AG09319 (cell line): ENCODE results near the gene PARP3.

Experiments
- DNase-seq: peaks from one replicate; pipeline ENCODE4 v3.0.0-alpha.2; 2010; ENCODE audit warnings: low read depth; ENCODE audit errors: extremely low read depth
- TF ChIP-seq, protein P1 (sequence below): IDR thresholded peaks from 2 replicates; pipeline ENCODE4 v1.5.1; 2011; ENCODE audit warnings: low read depth, mild to moderate bottlenecking, inconsistent platforms, low read length, moderate library complexity

Gene PARP3

DNA sequence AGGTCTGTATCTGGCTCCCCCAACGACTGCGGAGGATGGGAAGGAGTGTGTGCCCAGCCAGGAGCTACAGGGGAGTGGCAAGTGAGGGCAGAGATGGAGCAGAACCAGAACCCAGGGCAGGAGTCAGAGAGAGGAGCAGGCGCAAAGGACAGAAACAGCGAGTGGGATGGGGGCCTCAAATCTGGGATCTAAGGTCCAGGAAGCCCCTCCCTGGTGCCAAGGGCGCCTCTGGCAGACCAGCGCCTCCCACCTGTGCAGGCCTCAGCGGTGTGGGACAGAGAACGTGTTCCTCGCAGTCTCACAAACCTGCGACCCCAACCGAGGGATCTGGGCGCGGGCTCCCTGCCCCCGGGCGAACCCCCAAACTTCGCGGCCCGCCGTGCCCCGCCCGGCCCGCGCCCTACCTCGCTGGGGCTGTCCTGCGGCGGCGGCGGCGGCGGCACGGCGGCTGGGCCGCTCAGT, 24.8 kb downstream of the PARP3 start:
- TF ChIP-seq, protein P1, sequence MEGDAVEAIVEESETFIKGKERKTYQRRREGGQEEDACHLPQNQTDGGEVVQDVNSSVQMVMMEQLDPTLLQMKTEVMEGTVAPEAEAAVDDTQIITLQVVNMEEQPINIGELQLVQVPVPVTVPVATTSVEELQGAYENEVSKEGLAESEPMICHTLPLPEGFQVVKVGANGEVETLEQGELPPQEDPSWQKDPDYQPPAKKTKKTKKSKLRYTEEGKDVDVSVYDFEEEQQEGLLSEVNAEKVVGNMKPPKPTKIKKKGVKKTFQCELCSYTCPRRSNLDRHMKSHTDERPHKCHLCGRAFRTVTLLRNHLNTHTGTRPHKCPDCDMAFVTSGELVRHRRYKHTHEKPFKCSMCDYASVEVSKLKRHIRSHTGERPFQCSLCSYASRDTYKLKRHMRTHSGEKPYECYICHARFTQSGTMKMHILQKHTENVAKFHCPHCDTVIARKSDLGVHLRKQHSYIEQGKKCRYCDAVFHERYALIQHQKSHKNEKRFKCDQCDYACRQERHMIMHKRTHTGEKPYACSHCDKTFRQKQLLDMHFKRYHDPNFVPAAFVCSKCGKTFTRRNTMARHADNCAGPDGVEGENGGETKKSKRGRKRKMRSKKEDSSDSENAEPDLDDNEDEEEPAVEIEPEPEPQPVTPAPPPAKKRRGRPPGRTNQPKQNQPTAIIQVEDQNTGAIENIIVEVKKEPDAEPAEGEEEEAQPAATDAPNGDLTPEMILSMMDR: no peak
- no peak for DNase-seq

DNA sequence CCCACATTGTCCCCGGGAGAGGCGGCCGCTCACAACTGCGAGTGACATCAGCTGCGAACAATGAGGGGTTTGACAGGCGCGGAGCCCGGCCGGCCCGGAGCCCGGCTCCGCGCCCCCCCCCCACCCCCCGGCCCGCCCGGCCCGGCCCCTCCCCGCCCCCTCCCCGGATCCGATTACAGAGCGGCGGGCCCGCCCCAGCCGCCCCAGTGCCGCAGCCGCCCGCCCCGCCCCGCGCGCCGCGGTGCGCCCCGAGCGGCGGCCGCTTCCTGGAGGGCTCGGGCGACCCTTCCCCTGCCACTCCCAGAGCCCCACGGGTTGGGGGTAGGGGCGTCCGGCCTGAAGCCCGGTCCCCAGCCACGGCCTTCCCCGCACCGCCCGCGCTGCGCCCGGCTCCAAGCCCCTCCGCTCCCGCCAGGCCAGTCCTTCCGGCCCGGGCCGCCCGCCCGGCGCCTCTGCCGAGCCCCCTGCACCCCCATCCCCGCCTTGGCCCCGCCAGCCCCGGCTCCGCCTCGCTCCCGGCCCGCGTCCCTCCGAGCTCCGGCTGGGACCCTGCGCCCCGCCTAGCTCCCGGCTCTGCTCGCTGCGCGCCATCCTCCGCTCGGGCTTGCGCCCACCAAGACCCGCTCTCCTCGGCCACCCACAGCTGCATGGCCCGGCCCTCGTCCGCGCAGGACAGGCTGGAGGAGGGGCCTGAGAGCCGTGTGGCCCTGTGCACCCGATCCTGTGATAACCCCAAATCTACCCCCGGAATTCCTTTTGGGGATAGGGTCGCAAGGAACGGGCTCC, 25.4 kb downstream of the PARP3 start, which contains the start of gene PCBP4:
TSS of gene PCBP4 (minus strand) at position 71 of the 786 bp plus-strand sequence. CDS start 6,214 bp downstream, outside the sequence.
- no peak for DNase-seq
- TF ChIP-seq, protein P1: no peak

DNA sequence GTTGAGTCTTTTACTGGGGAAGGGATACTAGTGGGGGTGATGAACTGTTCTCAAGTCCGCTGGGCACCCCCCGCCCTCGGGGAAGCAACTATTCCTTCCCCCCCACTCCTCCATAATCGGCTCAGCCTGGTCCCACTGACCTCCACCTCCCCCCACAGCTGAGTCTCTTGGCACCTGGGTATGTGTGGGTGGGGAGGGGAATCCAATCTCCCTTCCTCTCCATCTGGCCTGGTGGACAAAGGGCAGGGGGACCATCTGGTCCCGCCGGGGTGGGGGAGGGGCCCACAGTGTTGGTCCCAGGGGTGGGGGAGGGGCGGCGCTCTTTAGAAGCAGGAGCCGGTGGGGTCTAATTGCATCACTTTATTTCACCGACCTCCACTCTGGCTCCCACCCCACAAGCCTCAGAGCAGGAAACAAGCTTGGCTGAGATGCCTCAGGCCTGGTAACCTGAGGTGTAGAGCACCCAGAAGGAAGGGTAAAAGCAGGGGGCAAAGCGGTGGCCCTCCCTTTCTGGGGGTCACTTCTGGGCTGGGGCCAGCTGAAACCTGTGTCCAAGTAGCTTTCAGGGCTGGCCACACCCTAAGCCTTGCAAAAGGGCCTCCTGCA, 26.1 kb downstream of the PARP3 start:
- TF ChIP-seq, protein P1: no peak
- no peak for DNase-seq

DNA sequence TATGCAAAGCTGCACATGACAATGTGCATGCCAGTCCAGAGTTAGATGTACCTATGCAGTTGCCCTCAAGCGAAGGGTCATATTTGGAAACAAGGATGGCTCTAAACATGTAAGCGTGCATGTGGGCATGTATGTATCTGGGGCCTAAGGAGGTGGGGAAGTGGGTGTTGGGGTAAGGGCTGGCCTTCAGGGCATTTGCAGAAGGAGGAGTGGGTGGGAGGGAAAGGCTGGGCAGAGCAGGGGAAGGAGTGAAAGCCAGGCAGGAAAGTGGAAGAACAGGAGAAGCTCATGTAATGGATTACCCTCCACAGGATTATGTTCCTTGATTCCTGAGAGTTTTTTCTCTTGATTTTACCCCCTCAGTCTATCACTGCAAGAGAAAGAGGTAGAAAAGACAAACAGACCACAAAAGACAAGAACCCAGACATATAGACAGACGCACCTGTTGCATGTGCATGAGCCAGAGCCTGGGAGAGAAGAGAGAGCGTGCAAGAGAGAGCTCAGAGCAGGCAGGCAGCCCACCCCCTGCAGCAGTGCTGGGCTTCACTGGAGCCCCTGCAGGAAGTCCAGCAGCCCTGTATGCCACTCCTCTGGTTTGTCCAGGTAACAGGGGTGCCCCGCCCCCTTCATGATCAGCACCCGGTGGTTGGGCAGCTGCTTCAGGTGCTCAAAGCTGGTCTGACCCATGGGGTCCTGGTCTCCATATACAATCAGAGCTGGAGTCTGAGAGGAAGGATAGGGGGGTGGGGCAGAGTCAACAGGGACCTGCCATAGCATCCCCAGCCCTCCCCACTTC, 26.9 kb downstream of the PARP3 start:
- TF ChIP-seq, protein P1: no peak
- DNase-seq: no peak

DNA sequence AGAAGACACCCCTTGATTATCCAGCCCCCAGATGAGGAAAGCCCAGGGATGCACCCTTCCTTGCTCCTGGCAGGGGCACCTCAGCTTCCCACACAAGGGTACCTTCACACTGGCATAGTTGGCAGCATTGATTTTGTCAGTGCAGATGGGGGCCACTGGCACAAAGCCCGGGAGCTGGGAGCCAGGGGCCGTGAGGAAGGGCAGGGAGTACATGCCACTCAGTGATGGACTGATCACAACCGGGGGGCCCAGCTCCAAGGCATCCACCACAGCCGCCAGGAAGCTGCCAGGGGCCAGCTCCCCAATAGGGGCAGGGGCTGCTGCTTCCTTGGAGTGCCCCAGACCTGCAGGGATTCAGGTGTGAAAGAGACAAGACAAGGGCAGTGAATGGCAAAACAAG, 27.7 kb downstream of the PARP3 start:
- TF ChIP-seq, protein P1: no peak
- no peak for DNase-seq

DNA sequence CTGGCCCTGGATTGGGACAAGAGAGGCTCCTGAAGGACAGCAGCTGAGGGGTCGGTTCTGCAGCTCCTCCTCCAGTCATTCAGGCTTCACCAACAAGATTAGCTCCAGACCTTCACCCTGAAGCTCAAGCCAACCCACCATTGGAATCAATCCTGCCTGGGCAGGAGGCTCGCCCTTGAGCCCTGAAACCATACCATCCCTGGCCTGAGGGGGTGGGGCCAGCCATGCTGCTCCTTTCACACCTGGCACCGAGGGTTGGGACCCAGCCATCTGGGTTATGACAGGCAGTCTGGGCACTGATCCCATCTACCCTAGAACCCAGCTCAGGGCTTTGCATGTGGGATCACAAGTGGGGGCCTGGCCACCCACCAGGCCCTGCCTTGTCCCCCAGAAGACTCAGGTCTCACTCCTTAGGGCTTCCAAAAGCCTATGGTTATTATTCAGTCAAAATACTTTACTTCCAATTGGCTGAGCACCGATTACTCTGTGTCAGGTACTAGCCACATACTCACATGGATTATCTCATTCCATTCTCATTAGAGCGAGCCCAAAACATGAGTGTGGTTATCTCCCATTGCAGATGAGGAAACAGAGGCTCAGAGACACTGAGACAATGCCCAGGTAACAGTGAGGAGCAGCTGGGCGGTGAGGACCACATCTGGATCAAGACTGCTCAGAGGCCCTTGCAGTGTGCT, 28.6 kb downstream of the PARP3 start:
- TF ChIP-seq, protein P1: no peak

More for the DNA sequence above, 28.6 kb downstream of the PARP3 start:
- no peak for DNase-seq
